HCT116 (cell line): ENCODE results near the gene KATNBL1. TPM values are rescaled to one million over a fixed set of nuclear protein-coding genes. Genes with fewer than 3 reads are reported as not detected.

Experiments used
- ATAC-seq: fragments of 200-7000 bp; cut with Tn5 transposase; 2 replicates; pipeline ENCODE4 v1.9.1; 2020; ENCODE audit warnings: mild to moderate bottlenecking, moderate library complexity
- BruUV-seq: library from RNA; stranded (reverse); fragments of 400-500 nt; replicated peaks from 2 replicates; lab custom pipeline; 2021; lab: Mats Ljungman, UMichigan
- CTCF ChIA-PET: fragments of 300-600 bp; sonication (Branson Sonifier 250); formaldehyde crosslinking; loops from one replicate; lab custom pipeline; 2021; ENCODE audit warnings: antibody characterized with exemption; lab: Charles Lee
- POLR2A ChIA-PET: fragments of 300-600, 350-600 bp; sonication (Branson Sonifier 250); formaldehyde crosslinking; loops from one replicate; lab custom pipeline; 2021; ENCODE audit warnings: antibody characterized with exemption; lab: Charles Lee
- RAD21 ChIA-PET, 2 experiments: fragments of 300-600 bp; sonication (Branson Sonifier 250); formaldehyde crosslinking; loops; one replicate each; lab custom pipeline; 2023; ENCODE audit warnings: low total read pairs in 2 of 2; ENCODE audit not compliant: uncharacterized antibody in 2 of 2, unreplicated experiment in 2 of 2, low non-redundant PET in 1 of 2; lab: Charles Lee
- DNase-seq: peaks from one replicate; pipeline ENCODE4 v3.0.0-alpha.2; 2010; ENCODE audit warnings: low read depth, low spot score
- H2AFZ ChIP-seq: fragments of 200-600 bp; shearing (Covaris generic), sonication (generic); 2 replicates; pipeline ENCODE4 v1.6.1; 2017; ENCODE audit warnings: low read depth, mixed run types, mixed read lengths, antibody characterized with exemption, low read length; ENCODE audit not compliant: poor library complexity, severe bottlenecking
- H3K27ac ChIP-seq: 2 replicates; pipeline ENCODE4 v1.5.1; 2012; ENCODE audit warnings: low read depth, low read length
- H3K27me3 ChIP-seq: fragments of 200-600 bp; sonication (generic); 2 replicates; pipeline ENCODE4 v1.6.1; 2016; ENCODE audit warnings: mixed run types, low read length, mixed read lengths; ENCODE audit not compliant: insufficient read depth
- H3K36me3 ChIP-seq, 2 experiments: fragments of 200-500 bp in 1 of 2; fragments of 200-600 bp in 1 of 2; sonication (Bioruptor generic) in 1 of 2; sonication (generic) in 1 of 2; 2 replicates each; pipeline versions ENCODE4 v1.5.1 to v1.6.1; 2014 to 2016; ENCODE audit warnings: low read length in 2 of 2, inconsistent platforms in 1 of 2, mixed read lengths in 1 of 2, mixed run types in 1 of 2; ENCODE audit not compliant: insufficient read depth in 2 of 2, control insufficient read depth in 1 of 2
- H3K4me1 ChIP-seq, 2 experiments: fragments of 200-600 bp in 1 of 2; sonication (generic) in 1 of 2; 2 replicates each; pipeline versions ENCODE4 v1.5.1 to v1.6.1; 2012 to 2017; ENCODE audit warnings: low read length in 2 of 2, inconsistent platforms in 1 of 2, mild to moderate bottlenecking in 1 of 2, mixed read lengths in 1 of 2, mixed run types in 1 of 2, moderate library complexity in 1 of 2; ENCODE audit not compliant: insufficient read depth in 2 of 2, control insufficient read depth in 1 of 2
- H3K4me2 ChIP-seq: fragments of 200-600 bp; sonication (generic); 2 replicates; pipeline ENCODE4 v1.6.1; 2017; ENCODE audit warnings: mixed run types, low read length, mixed read lengths
- H3K4me3 ChIP-seq, 2 experiments: fragments of 200-600 bp in 1 of 2; sonication (generic) in 1 of 2; replicated peaks in 1 of 2; 2 replicates each; pipeline ENCODE4 v1.5.1; 2011 to 2016; ENCODE audit warnings: low read length in 2 of 2, control low read depth in 1 of 2, low read depth in 1 of 2, mild to moderate bottlenecking in 1 of 2, mixed read lengths in 1 of 2, mixed run types in 1 of 2
- H3K79me2 ChIP-seq: fragments of 200-600 bp; sonication (generic); 2 replicates; pipeline ENCODE4 v1.6.1; 2017; ENCODE audit warnings: mild to moderate bottlenecking, mixed run types, low read length, moderate library complexity, mixed read lengths; ENCODE audit not compliant: insufficient read depth
- H3K9ac ChIP-seq: fragments of 200-600 bp; sonication (generic); 2 replicates; pipeline ENCODE4 v1.6.1; 2016; ENCODE audit warnings: low read length, mixed read lengths
- H3K9me2 ChIP-seq: fragments of 200-600 bp; sonication (generic), shearing (Covaris generic); 2 replicates; pipeline ENCODE4 v1.6.1; 2017; ENCODE audit warnings: mixed run types, mild to moderate bottlenecking, moderate library complexity; ENCODE audit not compliant: insufficient read depth
- H3K9me3 ChIP-seq, 2 experiments: fragments of 200-500 bp in 1 of 2; fragments of 200-600 bp in 1 of 2; sonication (Bioruptor generic) in 1 of 2; sonication (generic) in 1 of 2; 2 replicates each; pipeline ENCODE4 v1.6.1; 2014 to 2017; ENCODE audit warnings: low read length in 2 of 2, mixed read lengths in 2 of 2, inconsistent platforms in 1 of 2, low read depth in 1 of 2, mild to moderate bottlenecking in 1 of 2, mixed run types in 1 of 2, moderate library complexity in 1 of 2; ENCODE audit not compliant: control insufficient read depth in 1 of 2, insufficient read depth in 1 of 2
- H4K20me1 ChIP-seq: fragments of 200-600 bp; sonication (generic), shearing (Covaris generic); 2 replicates; pipeline ENCODE4 v1.6.1; 2017; ENCODE audit warnings: mixed run types, mild to moderate bottlenecking, moderate library complexity; ENCODE audit not compliant: insufficient read depth
- CTCF ChIP-seq, 3 experiments: fragments of 200-600 bp in 1 of 3; sonication (generic) in 1 of 3; IDR thresholded peaks in 2 of 3; conservative IDR thresholded peaks in 1 of 3; 2 replicates each; pipeline ENCODE4 v1.5.1; 2012 to 2017; ENCODE audit warnings: low read depth in 2 of 3, low read length in 2 of 3, antibody characterized with exemption in 1 of 3, borderline replicate concordance in 1 of 3, control low read depth in 1 of 3, mild to moderate bottlenecking in 1 of 3, mixed read lengths in 1 of 3, mixed run types in 1 of 3, moderate library complexity in 1 of 3; ENCODE audit not compliant: insufficient read depth in 1 of 3
- EGR1 ChIP-seq: IDR thresholded peaks from 2 replicates; pipeline ENCODE4 v1.6.1; 2012; ENCODE audit warnings: low read depth
- ELF1 ChIP-seq: IDR thresholded peaks from 2 replicates; pipeline ENCODE4 v1.6.1; 2012; ENCODE audit warnings: low read depth, borderline replicate concordance
- EZH2 ChIP-seq: fragments of 200-600 bp; sonication (generic); IDR thresholded peaks from 2 replicates; pipeline ENCODE4 v1.6.1; 2017; ENCODE audit warnings: antibody characterized with exemption, mixed run types
- POLR2A ChIP-seq: IDR thresholded peaks from 2 replicates; pipeline ENCODE4 v1.7.0; 2011; ENCODE audit warnings: borderline replicate concordance; ENCODE audit not compliant: insufficient read depth, insufficient read length; ENCODE audit errors: extremely low read depth
- POLR2AphosphoS5 ChIP-seq: IDR thresholded peaks from 2 replicates; pipeline ENCODE4 v1.6.1; 2011; ENCODE audit warnings: mild to moderate bottlenecking, low read depth, low read length, moderate library complexity
- RAD21 ChIP-seq: IDR thresholded peaks from 2 replicates; pipeline ENCODE4 v1.6.1; 2012; ENCODE audit warnings: low read depth, mild to moderate bottlenecking
- SRF ChIP-seq: IDR thresholded peaks from 2 replicates; pipeline ENCODE4 v1.6.1; 2012; ENCODE audit warnings: low read depth
- YY1 ChIP-seq: IDR thresholded peaks from 2 replicates; pipeline ENCODE4 v1.6.1; 2011; ENCODE audit warnings: low read length, low read depth, moderate library complexity, mild to moderate bottlenecking; ENCODE audit not compliant: insufficient replicate concordance; ENCODE audit errors: extremely low read depth
- intact Hi-C: fragments of 100-400 bp; cut with micrococcal nuclease; formaldehyde crosslinking; loops from 2 replicates; pipeline ENCODE4 v1.10.0; 2022
- total RNA-seq: library from RNA; stranded (reverse); gene quantifications from one replicate; pipeline ENCODE4 v1.2.1, GENCODE V29; 2021; ENCODE audit not compliant: unreplicated experiment

Gene KATNBL1
- total RNA-seq, 1 experiment from 2014 or later = 40.5 TPM

GRCh38 chr15:34242331-34242710 lies 32.4 kb upstream of the KATNBL1 start:
- intact Hi-C loops = no loop called here
- POLR2A ChIA-PET = interaction anchor here (1.1 kb wide), 1 partner anchor 95 kb away, joined by 3 read pairs; the partner anchor contains the start of gene SLC12A6
- CTCF ChIA-PET = interaction anchor here (1.6 kb wide), 1 partner anchor 125 kb away, joined by 5 read pairs; the partner anchor contains the start of gene LPCAT4
- no peaks in the 10 kb centered on the region for H3K27me3 ChIP-seq
- ATAC-seq (no peak), DNase-seq (no peak)
- no peak overlapping the region for H3K27ac ChIP-seq
- no TSS peak for BruUV-seq
- H3K4me2 ChIP-seq = no peak overlapping the region
- H3K36me3 ChIP-seq = peaks cover 0 to 4% of the 10 kb centered on the region in 2 experiments; a peak in 2 of 4 replicates
- peaks cover 2 to 31% of the 10 kb centered on the region in 2 experiments; a peak in 3 of 4 replicates for H3K4me1 ChIP-seq
- RAD21 ChIA-PET = no interaction called here
- H3K79me2 ChIP-seq = no peaks in the 10 kb centered on the region
- no peak overlapping the region for H2AFZ ChIP-seq
- H3K4me3 ChIP-seq = no peak overlapping the region
- no peaks in the 10 kb centered on the region for H3K9me3 ChIP-seq
- H4K20me1 ChIP-seq = no peaks in the 10 kb centered on the region
- no peak overlapping the region for H3K9ac ChIP-seq
- H3K9me2 ChIP-seq = no peaks in the 10 kb centered on the region
- TF ChIP-seq POLR2AphosphoS5 (no peak), POLR2A (no peak)
- TF ChIP-seq, all 23 proteins: peak for 0

- intact Hi-C loops = no loop called here
- no peak overlapping the region for H2AFZ ChIP-seq
- no peak overlapping the region for H3K27ac ChIP-seq
- no peak for TF ChIP-seq POLR2A
- no peak for TF ChIP-seq ELF1
- TF ChIP-seq RAD21 = peak; percentile 45; the same call in 1 of the 2 replicates
- peak; percentile 19 to 83 (median 78); a peak in 5 of 6 replicates for TF ChIP-seq CTCF (IDR thresholded peaks at IDR 0.05 in 2 of 3, conservative IDR thresholded peaks at IDR 0.05 in 1 of 3; ENCODE audit: borderline replicate concordance in 1 of 3, insufficient read depth in 1 of 3, low read depth in 2 of 3, low read length in 2 of 3)
- TF ChIP-seq POLR2AphosphoS5 = no peak
- TF ChIP-seq SRF = no peak
- no peak for TF ChIP-seq YY1
- TF ChIP-seq EZH2 = no peak
- no peak for TF ChIP-seq EGR1
- TF ChIP-seq, all 23 proteins: peak for 2
- Histone ChIP-seq H3K36me3 (peaks cover 0 to 4% of the 10 kb centered on the region in 2 experiments; a peak in 2 of 4 replicates), H3K27me3 (no peaks in the 10 kb centered on the region), H3K9ac (no peak overlapping the region), H3K4me1 (peaks cover 2 to 31% of the 10 kb centered on the region in 2 experiments; a peak in 3 of 4 replicates), H3K9me2 (no peaks in the 10 kb centered on the region), H3K79me2 (no peaks in the 10 kb centered on the region), H3K4me2 (no peak overlapping the region), H4K20me1 (no peaks in the 10 kb centered on the region), H3K9me3 (no peaks in the 10 kb centered on the region), H3K4me3 (no peak overlapping the region)
- DNase-seq (no peak), ATAC-seq (peak; percentile 69; the same call in 1 of the 2 replicates)
- RAD21 ChIA-PET = no interaction called here
- POLR2A ChIA-PET = interaction anchor here (1.0 to 1.1 kb wide), 2 partner anchors 89 to 96 kb away, joined by 3 read pairs; partner anchors contain the start of gene SLC12A6
- BruUV-seq = no TSS peak
- CTCF ChIA-PET = interaction anchor here (0.7 to 1.6 kb wide), 4 partner anchors 12 to 346 kb away, joined by 3 to 5 read pairs (median 4); partner anchors contain the start of gene LPCAT4
Observed at GRCh38 chr15:34241376-34242330, 31.8 kb upstream of the KATNBL1 start.
